Liver (tissue), 9 donors: ENCODE results near the gene PHC2. TPM values are rescaled to one million over a fixed set of nuclear protein-coding genes. Genes with fewer than 3 reads are reported as not detected.

ENCODE experiments used
- DNase-seq: peaks from one replicate; pipeline ENCODE4 v3.0.0-alpha.2; 2017; ENCODE audit warnings: low spot score
- H3K27ac ChIP-seq, 2 donors: one replicate each; pipeline ENCODE4 v1.7.0; 2013; ENCODE audit warnings: inconsistent platforms in 2 of 2, low read length in 2 of 2, control low read depth in 1 of 2, low read depth in 1 of 2, mild to moderate bottlenecking in 1 of 2
- H3K27me3 ChIP-seq, 4 donors: one replicate each; pipeline versions ENCODE4 v1.6.1 to v1.7.0; 2013; ENCODE audit warnings: low read length in 3 of 4, inconsistent platforms in 1 of 4, mild to moderate bottlenecking in 1 of 4, moderate library complexity in 1 of 4; ENCODE audit not compliant: control insufficient read depth in 4 of 4, insufficient read depth in 4 of 4
- H3K36me3 ChIP-seq, 4 donors: one replicate each; pipeline versions ENCODE4 v1.6.1 to v1.7.0; 2013; ENCODE audit warnings: low read length in 3 of 4, mild to moderate bottlenecking in 3 of 4, low read depth in 1 of 4, moderate library complexity in 1 of 4; ENCODE audit not compliant: control insufficient read depth in 4 of 4, insufficient read depth in 3 of 4
- H3K4me1 ChIP-seq, 4 donors: one replicate each; pipeline versions ENCODE4 v1.6.1 to v1.7.0; 2013; ENCODE audit warnings: low read length in 3 of 4, mild to moderate bottlenecking in 3 of 4, moderate library complexity in 1 of 4; ENCODE audit not compliant: control insufficient read depth in 4 of 4, insufficient read depth in 4 of 4
- H3K4me3 ChIP-seq, 3 donors: one replicate each; pipeline versions ENCODE4 v1.6.1 to v1.7.0; 2013; ENCODE audit warnings: low read length in 3 of 3, control low read depth in 1 of 3, low read depth in 1 of 3, mild to moderate bottlenecking in 1 of 3
- H3K9ac ChIP-seq, 2 donors: one replicate each; pipeline ENCODE4 v1.7.0; 2013; ENCODE audit warnings: low read length in 2 of 2, mild to moderate bottlenecking in 2 of 2, moderate library complexity in 2 of 2, control low read depth in 1 of 2, low read depth in 1 of 2
- H3K9me3 ChIP-seq, 4 donors: one replicate each; pipeline versions ENCODE4 v1.6.1 to v1.7.0; 2013; ENCODE audit warnings: low read length in 3 of 4; ENCODE audit not compliant: control insufficient read depth in 4 of 4
- EGR1 ChIP-seq, 2 donors: IDR thresholded peaks; 2 replicates each; pipeline ENCODE4 v1.6.1; 2016 to 2018; ENCODE audit warnings: antibody characterized with exemption in 2 of 2, low read depth in 2 of 2
- GABPA ChIP-seq, 2 donors: IDR thresholded peaks in 1 of 2; conservative IDR thresholded peaks in 1 of 2; 2 replicates each; pipeline ENCODE4 v1.6.1; 2016; ENCODE audit warnings: antibody characterized with exemption in 2 of 2, mild to moderate bottlenecking in 1 of 2, moderate library complexity in 1 of 2
- HNF4A ChIP-seq, 2 donors: conservative IDR thresholded peaks; 2 replicates each; pipeline ENCODE4 v1.6.1; 2016; ENCODE audit warnings: antibody characterized with exemption in 2 of 2, mild to moderate bottlenecking in 2 of 2
- HNF4G ChIP-seq: IDR thresholded peaks from 2 replicates; pipeline ENCODE4 v1.6.1; 2016; ENCODE audit warnings: antibody characterized with exemption
- MAX ChIP-seq: IDR thresholded peaks from 2 replicates; pipeline ENCODE4 v1.6.1; 2016; ENCODE audit warnings: antibody characterized with exemption
- REST ChIP-seq: IDR thresholded peaks from 2 replicates; pipeline ENCODE4 v1.6.1; 2016; ENCODE audit warnings: antibody characterized with exemption, mild to moderate bottlenecking
- RXRA ChIP-seq, 2 donors: IDR thresholded peaks; 2 replicates each; pipeline ENCODE4 v1.6.1; 2017 to 2018; ENCODE audit warnings: antibody characterized with exemption in 2 of 2, mild to moderate bottlenecking in 1 of 2
- SP1 ChIP-seq: IDR thresholded peaks from 2 replicates; pipeline ENCODE4 v1.6.1; 2018; ENCODE audit warnings: antibody characterized with exemption, mild to moderate bottlenecking
- TAF1 ChIP-seq: conservative IDR thresholded peaks from 2 replicates; pipeline ENCODE4 v1.6.1; 2016; ENCODE audit warnings: antibody characterized with exemption, mild to moderate bottlenecking
- YY1 ChIP-seq: IDR thresholded peaks from 2 replicates; pipeline ENCODE4 v1.6.1; 2016; ENCODE audit warnings: antibody characterized with exemption, mild to moderate bottlenecking
- whole genome bisulfite sequencing: extraction: QIAGEN DNeasy Blood & Tissue Kit; methylation state at CpG from one replicate; pipeline ENCODE4 v1.1.7; 2013; 5-methylcytosine and 5-hydroxymethylcytosine counted together
- polyA plus RNA-seq, 2 donors: library from polyadenylated mRNA; stranded (reverse) in 1 of 2; unstranded in 1 of 2; fragments of 200-250 nt in 1 of 2; fragments of >200 nt in 1 of 2; fragmentation: Nextera tagmentation in 1 of 2; extraction: Ambion mirVana in 1 of 2; gene quantifications; one replicate each; pipeline versions ENCODE4 v1.2.1 to v1.2.3, GENCODE V29; 2013 to 2015
- total RNA-seq, 2 donors: library from RNA; depleted of rRNA; stranded (reverse); fragments of >200 nt; gene quantifications; one replicate each; pipeline ENCODE4 v1.2.3, GENCODE V29; 2014
- donor health status: healthy.
- donor health status: healthy.
- donor health status: healthy.
- donor health status: healthy.
- donor health status: healthy.

PHC2 gene
- total and polyA plus RNA-seq, 4 donors = 19.1 to 67.8 (median 44.7) TPM

GRCh38 chr1:33390542-33390941 lies 40.4 kb downstream of the PHC2 start:
- Histone ChIP-seq H3K36me3 (no peaks in the 10 kb centered on the region), H3K9me3 (no peaks in the 10 kb centered on the region), H3K27ac (no peak overlapping the region), H3K9ac (no peak overlapping the region), H3K4me3 (no peak overlapping the region), H3K4me1 (no peaks in the 10 kb centered on the region), H3K27me3 (no peaks in the 10 kb centered on the region)
- no peak for TF ChIP-seq GABPA (IDR thresholded peaks at IDR 0.05 in 1 of 2, conservative IDR thresholded peaks at IDR 0.05 in 1 of 2)
- peak in 1 of 2 donors; percentile 32 for TF ChIP-seq RXRA (IDR thresholded peaks at IDR 0.05)
- no peak for DNase-seq
- 66% methylated on average over 2 of the region's 2 CpGs for WGBS

GRCh38 chr1:33388805-33389771 lies 41.8 kb downstream of the PHC2 start:
- no peaks in the 10 kb centered on the region for H3K9me3 ChIP-seq
- no peaks in the 10 kb centered on the region for H3K27me3 ChIP-seq
- H3K4me3 ChIP-seq = no peak overlapping the region
- no peaks in the 10 kb centered on the region for H3K4me1 ChIP-seq
- TF ChIP-seq HNF4A (conservative IDR thresholded peaks at IDR 0.05) (no peak), TAF1 (no peak), MAX (no peak), SP1 (no peak), REST (no peak), YY1 (no peak), GABPA (IDR thresholded peaks at IDR 0.05 in 1 of 2, conservative IDR thresholded peaks at IDR 0.05 in 1 of 2) (no peak), EGR1 (IDR thresholded peaks at IDR 0.05; ENCODE audit: low read depth in 2 of 2) (no peak), HNF4G (no peak)
- no peak overlapping the region for H3K27ac ChIP-seq
- no peak overlapping the region for H3K9ac ChIP-seq
- no peak for DNase-seq
- WGBS = 83% methylated on average over 9 of the region's 9 CpGs
- no peaks in the 10 kb centered on the region for H3K36me3 ChIP-seq

GRCh38 chr1:33387625-33388024 lies 43.3 kb downstream of the PHC2 start:
- Histone ChIP-seq H3K4me3 (no peak overlapping the region), H3K9me3 (no peaks in the 10 kb centered on the region), H3K27ac (no peak overlapping the region), H3K27me3 (no peaks in the 10 kb centered on the region), H3K4me1 (no peaks in the 10 kb centered on the region), H3K9ac (no peak overlapping the region), H3K36me3 (no peaks in the 10 kb centered on the region)
- TF ChIP-seq SP1 = no peak
- no peak for TF ChIP-seq GABPA (IDR thresholded peaks at IDR 0.05 in 1 of 2, conservative IDR thresholded peaks at IDR 0.05 in 1 of 2)
- no peak for DNase-seq
- 89% methylated on average over 5 of the region's 5 CpGs for WGBS
